Activated CD4-positive, alpha-beta T cell treated with anti-CD3 and anti-CD28 coated beads for 4 hours (primary cell): Measurements from ENCODE around the gene COPZ1.
"Not testable (repeated sequence)": the region's sequence is repeated elsewhere in the genome, so short reads cannot be mapped to it uniquely, and the experiment has no call there.

ENCODE experiments used
- DNase-seq, 2 donors: peaks; one replicate each; pipeline ENCODE4 v3.0.0-alpha.2; 2020

COPZ1 gene

DNA sequence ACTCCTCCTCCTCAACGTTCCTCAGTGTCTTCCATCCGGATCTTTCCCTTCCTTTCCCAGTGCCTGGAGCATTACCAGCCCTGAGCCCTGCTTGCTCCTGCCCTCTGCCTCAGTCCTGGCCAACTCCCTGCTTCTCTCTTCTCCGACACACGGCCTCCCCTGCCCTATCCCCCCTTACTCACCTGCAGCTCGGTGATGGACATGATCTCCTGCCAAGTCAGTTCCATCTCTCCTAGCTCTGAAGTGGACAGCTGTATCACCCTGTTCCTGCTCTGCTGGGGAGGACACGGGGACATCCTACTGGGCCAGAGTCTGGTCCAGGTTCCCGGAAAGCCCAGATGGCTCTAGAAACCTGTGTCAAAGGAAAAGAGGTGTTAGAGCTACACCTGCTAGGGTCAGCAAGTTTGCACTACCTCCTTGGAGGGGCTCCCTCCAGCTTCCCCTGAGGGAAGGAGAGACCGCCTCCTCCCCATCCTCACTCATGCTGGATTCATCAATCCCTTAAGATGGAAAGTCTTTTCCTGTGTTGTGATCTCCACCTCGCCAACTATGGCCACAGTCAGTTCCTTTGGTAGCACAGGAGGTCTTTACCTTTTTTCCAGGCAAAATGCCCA lies 29.9 kb upstream of the COPZ1 start:
- no peak for DNase-seq

DNA sequence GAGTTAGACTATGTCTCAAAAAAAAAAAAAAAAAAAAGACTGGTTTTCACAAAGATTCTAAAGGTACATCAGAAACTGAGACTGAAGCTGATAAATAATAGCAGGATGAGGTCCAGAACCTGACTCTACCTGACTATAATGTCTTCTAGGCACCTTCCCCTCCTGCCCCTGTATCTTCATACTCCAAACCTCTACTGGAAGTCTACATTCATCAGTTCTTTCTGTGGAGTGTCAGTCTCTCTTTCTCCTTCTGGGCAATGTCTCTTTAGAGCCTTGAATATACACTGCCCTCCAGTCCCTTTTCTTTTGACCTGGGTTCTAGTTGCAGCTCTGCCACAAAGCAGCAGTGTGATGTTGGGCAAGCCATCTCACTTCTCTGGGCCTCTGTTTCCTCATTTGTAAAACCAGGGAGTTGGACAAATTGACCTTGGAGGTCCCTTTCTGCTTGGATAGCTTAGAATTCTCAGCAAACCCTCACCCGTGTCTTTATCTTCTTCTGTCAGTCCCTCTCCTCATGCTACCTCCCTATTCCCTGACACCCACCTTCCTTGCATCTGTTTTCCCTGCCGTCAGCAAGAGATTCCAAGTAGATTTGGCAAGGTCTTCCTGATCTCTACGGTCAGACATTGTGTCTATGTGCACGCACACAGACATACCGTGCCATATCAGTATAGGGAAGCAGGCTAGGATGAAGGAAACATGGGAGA lies 28.4 kb upstream of the COPZ1 start:
- DNase-seq: no peak

DNA sequence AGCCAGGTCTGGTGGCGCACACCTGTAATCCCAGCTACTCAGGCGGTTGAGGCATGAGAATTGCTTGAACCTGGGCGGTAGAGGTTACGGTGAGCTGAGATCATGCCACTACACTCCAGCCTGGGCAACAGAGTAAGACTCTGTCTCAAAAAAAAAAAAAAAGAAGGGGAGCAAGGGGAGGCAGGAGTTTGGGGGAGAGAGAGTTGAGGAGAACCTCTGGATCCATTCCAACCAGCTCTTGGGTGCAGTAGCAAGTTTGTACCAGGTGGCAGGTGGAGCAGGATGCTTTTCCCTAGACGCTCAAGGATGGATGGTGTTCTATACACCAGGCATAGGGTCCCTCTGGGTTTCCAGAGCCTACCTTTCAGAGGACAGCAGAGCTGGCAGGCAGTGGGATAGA lies 26.0 kb upstream of the COPZ1 start:
- DNase-seq: no peak

DNA sequence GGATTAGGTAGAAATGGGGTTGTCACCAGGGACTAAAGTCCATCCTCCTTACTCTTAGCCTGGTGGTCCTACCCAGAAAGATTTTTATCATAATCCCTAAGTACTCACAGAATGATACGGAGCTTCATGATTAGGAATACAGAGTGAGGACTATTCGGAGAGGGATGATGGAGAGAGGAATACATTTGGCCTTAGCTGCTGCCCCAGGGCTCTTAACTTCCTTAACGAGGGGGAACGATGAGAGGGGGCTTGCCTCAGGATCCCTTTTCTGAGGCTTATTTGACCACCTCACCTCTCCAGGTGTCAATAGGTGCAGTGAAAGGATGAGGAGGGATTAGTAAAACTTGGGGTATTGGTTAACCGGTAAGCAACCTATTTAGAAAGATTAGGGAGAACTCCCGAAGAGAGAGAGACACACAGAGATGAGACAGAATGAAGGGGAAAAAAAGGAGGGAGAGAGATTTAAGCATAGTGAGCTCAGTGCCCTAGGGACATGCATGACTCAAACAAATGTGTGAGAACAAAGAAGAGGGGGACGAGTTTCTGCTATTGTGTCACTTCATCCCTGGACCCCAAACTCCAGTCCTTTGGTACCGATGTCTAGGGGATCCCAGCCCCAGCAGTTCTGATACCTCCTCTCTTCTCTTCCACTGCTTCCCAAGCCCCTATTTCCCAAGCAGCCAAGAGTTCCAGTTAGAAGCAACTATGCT lies 25.3 kb upstream of the COPZ1 start:
- DNase-seq: no peak

DNA sequence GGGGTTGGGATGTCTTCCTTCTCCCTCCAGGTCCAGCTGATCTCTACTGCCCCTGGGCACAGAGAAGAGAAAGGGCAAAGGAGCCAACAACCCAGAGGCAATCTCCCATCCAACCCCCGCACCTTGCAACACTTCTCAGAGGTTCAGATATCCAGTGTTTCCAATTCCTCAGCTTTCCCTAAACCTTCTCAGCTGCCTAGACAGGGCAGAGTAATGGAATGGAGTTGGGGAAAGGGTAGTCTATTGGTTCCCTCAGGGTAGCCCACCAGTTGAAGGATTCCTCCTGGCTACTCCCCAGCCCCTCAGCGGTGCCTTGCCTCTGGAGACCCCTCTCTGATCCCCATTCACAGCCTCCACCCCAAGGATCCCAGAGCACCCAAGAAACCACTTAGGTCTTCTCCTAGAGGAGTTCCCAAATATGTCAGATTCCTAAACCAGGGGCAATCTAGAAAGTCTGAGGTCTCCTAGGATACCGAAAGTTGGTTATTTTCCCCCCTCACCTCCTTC lies 24.7 kb upstream of the COPZ1 start:
- DNase-seq: no peak

DNA sequence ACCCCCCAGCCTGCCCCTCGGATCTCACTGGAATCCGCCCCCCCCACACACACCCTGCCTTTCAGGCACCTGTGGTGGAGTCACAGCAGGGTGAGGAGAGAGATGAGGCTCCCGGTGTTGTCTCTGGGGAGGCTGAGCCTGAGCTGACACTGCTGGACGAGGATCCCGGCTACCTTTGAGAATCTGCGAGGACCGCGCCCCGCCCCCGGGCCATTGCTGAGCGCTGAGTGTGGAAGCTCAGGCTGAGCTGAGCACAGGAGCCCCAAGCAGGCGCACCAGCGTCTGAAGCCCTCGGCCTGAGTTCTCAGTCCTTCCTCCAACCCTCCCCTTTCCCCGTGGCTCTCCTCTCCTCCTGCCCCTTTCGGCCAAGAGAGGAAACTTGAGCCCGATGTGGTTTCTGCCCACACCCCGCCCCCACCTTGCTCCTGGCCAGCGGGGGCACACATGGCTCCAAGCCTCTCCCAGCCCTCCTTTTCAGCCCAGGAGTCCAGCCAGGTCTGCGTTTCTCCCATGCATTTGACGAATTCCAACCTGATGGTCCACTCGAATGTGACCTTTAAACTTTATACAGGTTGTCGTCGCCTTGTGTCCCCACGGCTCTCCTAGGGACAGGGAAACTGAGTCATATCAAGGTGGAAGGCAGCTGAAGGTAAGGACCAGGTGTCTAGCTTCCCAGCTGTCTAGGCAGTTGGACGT lies 24.1 kb upstream of the COPZ1 start, which contains the start of gene NFE2:
NFE2 (minus strand) TSS at position 284 of the 696 bp plus-strand sequence. CDS start 5,767 bp downstream, outside the sequence.
- peak in 1 of 2 donors; percentile 18 for DNase-seq

DNA sequence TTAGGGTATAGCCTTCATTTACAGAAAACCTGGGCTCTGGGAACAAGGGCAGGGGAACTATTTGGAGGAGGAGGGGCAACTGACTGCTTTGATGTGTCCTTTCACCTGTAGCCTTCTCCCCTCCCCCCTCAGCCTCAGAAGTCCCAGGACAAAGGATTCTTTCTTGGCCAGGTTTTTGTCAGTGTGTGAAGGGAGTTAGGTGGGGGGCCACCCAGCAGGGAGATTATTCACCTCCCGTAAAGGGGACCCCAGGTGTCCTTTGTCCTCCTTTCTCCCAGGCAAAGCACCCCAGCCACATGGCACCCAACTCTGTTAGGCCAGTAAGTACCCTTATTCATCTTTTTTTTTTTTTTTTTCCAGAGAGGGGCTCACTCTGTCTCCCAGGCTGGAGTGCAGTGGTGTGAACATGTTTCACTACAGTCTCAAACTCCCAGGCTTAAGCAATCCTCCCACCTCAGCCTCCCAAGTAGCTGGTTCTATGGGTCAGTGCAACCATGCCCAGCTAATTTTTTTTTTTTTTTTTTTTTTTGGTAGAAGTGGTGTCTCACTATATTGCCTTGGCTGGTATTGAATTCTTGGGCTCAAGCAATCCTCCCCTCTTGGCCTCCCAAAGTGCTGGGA lies 23.4 kb upstream of the COPZ1 start:
- no peak for DNase-seq

DNA sequence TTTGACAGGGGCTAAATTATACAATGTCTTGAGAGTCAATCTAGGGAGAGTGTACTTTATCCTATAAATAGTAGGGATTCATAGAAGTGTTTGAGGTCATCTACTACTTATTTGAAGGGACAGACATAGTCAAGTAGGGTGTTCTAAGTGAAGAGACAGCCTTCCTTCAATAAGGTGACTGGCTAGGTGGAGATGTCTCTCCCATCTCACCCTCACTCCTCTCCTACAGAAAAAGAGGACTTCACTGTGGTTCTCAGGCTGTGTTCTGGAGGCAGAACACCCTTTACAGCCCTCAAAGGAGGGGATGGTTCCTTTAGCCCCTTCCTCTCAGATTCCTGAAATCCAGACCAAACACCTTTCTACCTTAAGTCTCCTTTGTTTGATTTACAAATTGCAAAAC lies 21.3 kb upstream of the COPZ1 start:
- DNase-seq: no peak

DNA sequence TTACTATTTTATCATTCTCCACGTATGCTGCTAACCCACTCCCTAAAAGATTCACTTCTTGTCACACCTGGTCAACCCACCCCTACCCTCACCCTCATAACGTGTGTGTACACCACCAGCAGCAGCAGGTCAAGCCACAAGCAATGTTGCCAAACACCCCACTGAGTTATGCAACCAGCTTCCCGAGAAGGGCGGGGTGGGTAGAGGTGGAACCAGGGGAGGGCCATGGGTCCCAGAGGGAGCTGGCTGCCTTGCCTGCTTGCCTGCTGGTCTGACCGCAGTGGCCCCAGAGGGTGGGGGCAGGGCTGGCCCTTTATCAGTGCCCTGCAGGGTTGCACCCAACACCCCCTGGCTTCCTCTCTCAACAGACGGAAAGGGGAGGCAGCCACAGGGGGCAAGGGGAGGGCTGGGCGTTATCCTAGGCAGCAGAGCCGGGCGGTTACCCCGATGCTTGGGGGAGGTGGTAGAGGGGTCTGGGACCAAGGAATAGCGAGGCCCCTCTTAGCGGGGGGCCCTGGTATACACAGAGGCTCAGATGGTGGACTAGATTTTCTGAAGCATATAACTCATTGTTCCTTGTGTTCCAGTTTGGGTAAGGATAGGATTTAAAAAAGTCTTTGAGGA lies 20.6 kb upstream of the COPZ1 start:
- no peak for DNase-seq

DNA sequence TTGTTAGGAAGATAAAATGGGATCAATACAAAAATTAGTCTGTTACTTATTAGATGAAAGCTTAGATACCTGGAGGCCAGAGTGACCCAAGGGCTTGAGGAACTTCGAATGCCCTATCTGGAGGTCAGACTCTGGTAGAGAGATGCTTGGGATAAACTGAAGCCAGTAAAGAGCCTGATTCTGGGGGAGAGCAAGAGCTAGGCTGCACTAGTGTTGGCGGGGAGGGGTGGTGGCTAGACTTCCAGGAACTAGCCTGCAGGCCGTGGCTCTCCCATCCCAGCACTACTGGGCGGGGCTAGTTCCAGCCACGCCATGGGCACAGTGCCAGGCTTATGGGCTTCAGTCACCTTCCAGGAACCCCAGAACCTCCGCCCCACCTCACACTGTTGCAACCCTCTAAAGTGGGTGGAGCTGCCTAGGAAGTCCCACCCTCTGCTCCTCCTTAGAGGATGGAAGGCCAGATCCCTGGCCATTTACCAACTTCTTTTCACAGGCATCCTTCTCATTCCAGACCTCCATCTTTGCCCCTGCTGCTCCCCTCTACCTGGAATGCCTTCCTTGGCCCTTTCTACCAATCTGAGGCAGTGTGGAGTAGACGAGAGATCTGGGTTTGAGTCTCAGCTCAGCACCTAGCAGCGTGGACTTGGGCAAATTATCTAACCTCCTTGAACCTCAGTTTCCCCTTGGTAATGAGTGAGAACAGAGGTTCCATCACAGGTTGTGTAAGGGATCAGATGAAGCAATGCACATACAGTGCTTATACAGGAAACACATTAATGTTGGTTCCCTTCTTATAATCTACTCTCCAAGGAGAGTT lies 17.8 kb upstream of the COPZ1 start:
- peak in 1 of 2 donors; percentile 11 for DNase-seq

DNA sequence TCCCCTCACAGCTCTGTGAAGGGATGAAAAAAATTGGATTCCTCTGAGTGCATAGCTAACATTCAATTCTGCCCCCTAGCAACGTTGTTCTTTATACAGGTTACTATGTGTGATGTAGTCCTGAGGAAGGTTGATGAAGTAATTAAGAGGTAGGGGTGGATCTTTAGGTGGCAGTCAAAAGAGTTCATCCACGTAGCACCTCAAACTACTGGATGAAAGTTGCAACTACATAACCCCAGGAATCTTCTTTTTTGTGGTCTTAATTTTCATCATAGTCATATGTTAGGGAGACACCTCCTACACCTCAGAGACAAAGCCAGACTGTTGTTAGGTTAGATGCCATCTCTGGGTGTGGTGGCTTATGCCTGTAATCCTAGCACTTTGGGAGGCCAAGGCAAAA lies 13.9 kb upstream of the COPZ1 start:
- DNase-seq: no peak

DNA sequence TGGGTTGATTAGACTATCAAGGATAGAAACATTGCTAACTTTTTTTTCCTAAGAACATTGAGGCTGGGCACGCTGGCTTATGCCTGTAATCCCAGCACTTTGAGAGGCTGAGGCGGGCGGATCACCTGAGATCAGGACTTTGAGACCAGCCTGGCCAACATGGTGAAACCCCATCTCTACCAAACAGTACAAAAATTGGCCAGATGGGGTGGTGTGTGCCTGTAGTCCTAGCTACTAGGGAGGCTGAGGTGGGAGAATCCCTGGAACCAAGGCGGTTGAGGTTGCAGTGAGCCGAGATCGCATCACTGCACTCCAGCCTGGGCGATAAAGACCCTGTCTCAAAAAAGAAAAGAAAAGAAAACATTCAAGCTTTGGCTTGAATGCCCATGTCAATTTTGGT lies 12.6 kb upstream of the COPZ1 start:
- not testable (repeated sequence) for DNase-seq

DNA sequence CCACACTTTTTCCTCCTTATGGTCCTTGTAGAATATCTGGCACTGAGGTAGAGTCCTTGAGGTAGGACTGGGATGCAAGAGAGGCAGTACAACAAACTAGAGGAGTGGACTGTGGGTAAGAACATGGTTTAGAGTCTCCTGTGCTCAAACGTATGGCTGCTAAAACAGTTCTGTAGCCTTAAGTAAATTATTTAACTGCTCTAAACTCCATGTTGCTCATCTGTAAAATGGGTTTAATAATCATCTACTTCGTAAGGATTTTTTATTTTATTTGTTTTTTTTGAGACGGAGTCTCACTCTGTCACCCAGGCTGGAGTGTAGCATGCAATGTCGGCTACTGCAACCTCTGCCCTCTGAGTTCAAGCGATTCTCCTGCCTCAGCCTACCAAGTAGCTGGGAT lies 3.6 kb upstream of the COPZ1 start:
- DNase-seq: no peak

DNA sequence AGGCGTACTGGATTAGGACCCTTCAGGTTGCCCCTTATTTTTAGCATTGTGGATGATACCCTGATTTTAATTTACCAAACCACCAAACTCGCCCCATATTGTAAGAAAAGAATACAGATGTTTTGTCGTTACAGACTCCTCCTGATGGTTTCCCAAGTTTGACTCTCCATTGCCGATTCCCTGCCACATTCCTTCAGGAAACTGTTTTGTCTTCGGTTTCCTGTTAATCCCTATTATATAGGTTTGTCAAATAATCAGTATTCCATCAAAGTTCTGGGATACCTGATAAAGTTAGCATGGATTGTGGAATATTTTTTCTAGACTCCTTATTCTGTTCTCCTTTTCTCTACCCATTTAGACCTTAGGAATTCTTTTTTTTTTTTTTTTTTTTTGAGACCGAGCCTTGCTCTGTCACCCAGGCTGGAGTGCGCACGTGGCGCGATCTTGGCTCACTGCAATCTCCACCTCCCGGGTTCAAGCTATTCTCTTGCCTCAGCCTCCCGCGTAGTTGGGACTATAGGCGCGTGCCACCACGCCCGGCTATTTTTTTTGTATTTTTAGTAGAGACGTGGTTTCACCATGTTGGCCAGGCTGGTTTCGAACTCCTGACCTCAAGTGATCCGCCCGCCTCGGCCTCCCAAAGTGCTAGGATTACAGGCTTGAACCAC lies 645 bp downstream of the COPZ1 start:
- not testable (repeated sequence) for DNase-seq

DNA sequence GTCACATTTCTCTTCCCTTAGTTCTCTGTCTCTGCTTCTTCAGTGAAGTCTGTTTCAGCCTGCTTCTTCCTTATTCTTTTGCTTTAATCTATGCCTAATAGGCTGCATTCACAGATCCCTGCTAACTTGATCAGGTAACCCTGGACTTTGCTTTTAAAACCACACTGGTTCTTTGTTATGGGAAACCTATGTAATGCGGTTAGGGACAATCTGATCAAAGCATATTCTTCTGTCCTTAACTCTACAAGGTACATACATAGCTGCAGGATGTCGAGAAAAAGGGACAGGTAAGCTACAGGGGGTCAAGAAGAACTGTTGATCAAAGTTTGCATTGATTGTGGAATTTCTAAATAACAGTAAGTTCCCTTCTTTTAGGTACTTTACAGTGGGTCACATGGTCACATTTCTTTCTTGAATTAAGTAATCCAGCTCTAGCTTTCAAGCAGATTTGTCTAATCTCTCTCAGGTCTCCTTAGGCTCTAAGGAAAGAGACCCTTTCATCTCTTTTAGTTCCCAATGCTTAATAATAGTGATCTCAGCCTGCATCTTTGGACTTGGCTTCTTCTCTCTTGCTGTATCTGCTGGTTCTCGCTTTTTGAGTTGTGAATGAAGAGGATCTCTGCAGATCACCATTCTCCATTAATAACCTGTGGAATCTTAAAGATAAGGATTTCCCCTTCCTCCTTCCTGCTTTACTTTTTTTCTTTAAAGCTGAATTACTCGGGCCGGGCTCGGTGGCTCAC lies 3.8 kb downstream of the COPZ1 start:
- no peak for DNase-seq

DNA sequence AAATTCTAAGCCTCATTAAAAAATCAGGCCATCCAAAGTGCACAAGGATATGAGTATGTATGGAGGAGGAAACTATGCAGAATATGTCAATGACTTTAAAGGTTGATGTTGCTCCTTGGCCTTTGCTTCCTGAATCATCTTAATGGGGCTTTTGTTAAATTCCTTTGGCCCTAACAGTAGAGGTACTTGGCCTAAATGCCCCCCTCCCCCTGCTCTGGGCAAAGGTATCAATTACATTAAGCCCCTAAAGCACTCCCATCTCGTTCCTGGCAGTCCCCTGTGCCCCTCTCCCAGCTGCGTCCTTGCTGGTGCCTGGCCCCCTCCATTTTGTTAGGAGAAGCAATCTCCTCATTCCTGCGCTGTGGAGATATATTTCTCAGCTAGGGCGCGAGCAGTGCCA lies 4.8 kb downstream of the COPZ1 start:
- no peak for DNase-seq

DNA sequence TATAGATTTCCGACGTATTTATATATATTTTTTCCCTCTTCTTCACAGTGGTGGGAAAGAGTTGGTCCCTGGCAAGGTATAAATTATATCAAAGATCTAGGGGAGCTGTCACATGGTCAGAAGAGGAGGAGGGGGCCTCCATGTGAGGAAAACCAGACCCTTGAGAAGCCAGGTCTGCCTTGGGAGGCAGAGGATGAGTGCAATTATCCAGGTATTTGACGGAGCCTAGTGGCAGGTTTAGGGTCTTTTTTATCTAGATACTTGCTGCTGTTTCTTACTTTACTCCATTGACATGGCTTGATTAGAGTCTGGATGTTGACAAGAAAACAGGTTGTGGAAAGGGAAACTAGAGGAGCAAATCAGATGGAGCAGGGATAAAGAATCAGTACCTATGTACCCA lies 5.5 kb downstream of the COPZ1 start:
- no peak for DNase-seq

DNA sequence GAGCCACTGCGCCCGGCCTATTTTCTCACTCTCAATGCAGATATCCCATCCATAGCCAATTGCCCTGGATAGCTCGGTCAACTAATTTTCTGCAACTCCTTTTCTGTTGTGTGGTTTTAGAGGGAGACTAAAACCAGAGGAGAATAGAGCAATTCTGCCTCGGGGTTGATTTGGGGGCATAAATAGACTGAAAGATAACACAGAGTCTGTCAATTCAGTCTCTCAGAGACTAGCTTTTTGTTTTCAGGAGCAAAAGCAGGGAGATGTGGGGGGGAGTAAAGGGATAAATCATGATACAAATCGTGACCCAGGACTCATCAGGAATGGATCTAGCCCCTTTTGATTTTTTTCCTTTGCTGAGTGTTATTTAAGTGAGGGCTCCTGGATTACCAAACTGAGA lies 6.5 kb downstream of the COPZ1 start:
- DNase-seq: no peak

DNA sequence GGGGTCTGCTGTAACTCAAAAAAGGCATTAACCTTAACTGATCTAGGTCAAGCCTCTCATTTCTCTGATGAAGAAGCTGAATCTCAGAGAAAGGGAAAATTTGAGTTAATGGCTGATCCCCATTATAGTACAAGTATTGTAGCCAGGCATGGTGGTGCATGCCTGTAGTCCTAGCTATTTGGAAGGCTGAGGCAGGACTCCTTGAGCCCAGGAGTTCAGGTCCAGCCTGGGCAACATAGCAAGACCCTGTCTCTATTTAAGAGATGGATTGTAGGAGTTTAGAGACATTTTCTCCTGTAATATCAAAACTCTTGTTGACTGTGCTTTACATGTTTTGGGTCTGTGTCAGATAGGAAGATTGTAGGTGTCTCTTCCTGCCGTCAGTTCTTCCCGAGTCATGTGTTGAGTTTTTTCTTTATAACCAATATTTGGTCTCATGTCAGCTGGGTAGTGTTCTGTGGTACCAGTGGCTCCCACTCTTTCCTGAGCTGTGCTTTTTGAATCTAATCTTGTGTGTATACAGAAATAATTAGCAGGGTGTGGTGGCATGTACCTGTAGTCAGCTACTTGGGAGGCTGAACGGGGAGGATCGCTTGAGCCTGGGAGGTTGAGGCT lies 8.6 kb downstream of the COPZ1 start:
- DNase-seq: no peak
